T-helper 2 cell treated with Interferon-gamma antibody and Interleukin-4, amounts not matched to agents 5 μg/mL and 100 μg/mL, for 36 hours (primary cell): ENCODE measurements around the gene AJAP1.

ENCODE experiments used
- DNase-seq: peaks from one replicate; pipeline ENCODE4 v3.0.0; 2021; ENCODE audit warnings: low spot score
- H3K27ac Mint-ChIP-seq: one replicate; pipeline ENCODE4 v1.8.0; 2021; ENCODE audit warnings: mild to moderate bottlenecking, mixed read lengths
- H3K27me3 Mint-ChIP-seq: one replicate; pipeline ENCODE4 v1.8.0; 2021; ENCODE audit warnings: low read depth, mixed read lengths
- H3K36me3 Mint-ChIP-seq: one replicate; pipeline ENCODE4 v1.8.0; 2021; ENCODE audit warnings: low read depth, mixed read lengths
- H3K4me1 Mint-ChIP-seq: one replicate; pipeline ENCODE4 v1.8.0; 2021; ENCODE audit warnings: low read depth, mixed read lengths
- H3K4me3 Mint-ChIP-seq: one replicate; pipeline ENCODE4 v1.8.0; 2022; ENCODE audit warnings: mild to moderate bottlenecking, moderate library complexity, mixed read lengths
- H3K9me3 Mint-ChIP-seq: one replicate; pipeline ENCODE4 v1.8.0; 2021; ENCODE audit warnings: mixed read lengths

The AJAP1 gene

GRCh38 chr1:4797016-4797410 is 142.6 kb downstream of the AJAP1 start:
- Mint-ChIP-seq H3K27ac (no peak overlapping the region), H3K4me3 (no peak overlapping the region)

DNA sequence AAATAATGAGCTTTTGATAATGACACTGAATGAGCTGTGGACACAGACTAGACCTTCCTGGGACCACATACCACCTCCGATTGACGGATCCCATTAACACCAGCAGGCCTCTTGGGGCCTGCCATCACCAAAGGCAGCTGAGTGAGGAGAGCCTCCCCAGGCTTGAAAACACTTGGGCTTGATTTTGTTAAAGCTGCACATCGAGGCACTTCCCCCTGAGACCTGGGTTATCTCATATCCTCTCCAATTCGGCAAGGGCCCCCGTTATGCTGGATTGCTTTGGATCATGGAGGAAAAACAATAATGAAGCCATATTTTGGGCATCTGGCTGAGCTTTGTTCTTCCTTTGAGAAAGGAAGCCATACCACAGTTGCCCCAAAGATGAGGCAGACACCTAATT is 143.0 kb downstream of the AJAP1 start:
- Mint-ChIP-seq H3K4me3 (no peak overlapping the region), H3K36me3 (no peaks in the 10 kb centered on the region), H3K27me3 (no peaks in the 10 kb centered on the region), H3K27ac (no peak overlapping the region), H3K4me1 (no peaks in the 10 kb centered on the region), H3K9me3 (no peaks in the 10 kb centered on the region)
- DNase-seq, result no peak

More at GRCh38 chr1:4797016-4797410, 142.6 kb downstream of the AJAP1 start:
- H3K9me3 Mint-ChIP-seq, result no peaks in the 10 kb centered on the region
- DNase-seq, result no peak
- no peaks in the 10 kb centered on the region for H3K4me1 Mint-ChIP-seq
- H3K27me3 Mint-ChIP-seq, result no peaks in the 10 kb centered on the region
- no peaks in the 10 kb centered on the region for H3K36me3 Mint-ChIP-seq

DNA sequence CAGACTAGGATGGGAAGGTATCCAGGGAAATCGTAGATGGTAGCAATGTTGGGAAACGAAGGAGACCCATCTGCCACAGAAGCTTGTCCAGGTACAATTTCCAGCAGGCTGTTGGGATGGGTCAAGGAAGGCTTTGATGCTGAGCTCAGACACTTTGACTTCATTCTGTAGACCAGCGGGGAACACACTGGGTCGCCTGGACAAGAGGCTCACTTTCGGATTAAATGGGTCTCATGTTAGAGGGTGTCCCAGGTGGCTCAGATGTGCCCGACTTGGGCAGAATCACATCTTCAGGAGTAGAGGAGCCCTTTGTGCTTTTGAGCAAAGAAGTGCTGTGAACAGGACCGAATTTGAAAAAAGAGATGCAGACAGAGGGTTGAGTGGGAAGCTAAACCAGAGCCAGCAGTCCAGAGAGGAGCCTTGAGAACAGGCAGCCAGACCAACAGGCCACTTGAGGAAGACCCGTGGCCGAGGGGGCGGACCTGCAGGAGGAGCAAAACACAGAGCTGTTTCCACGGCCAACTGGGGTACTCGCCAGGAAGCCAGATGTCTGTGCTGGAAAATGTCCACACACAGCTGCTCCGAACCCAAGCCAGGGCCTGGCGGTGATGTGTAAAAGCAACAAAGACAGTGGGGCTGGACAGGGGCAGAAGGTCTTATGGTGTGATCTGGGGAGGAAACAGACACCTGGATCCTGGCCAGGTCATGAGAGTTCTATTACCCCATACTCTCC is 146.9 kb downstream of the AJAP1 start:
- H3K36me3 Mint-ChIP-seq, result no peaks in the 10 kb centered on the region
- H3K27ac Mint-ChIP-seq, result no peak overlapping the region
- H3K9me3 Mint-ChIP-seq, result no peaks in the 10 kb centered on the region
- H3K4me1 Mint-ChIP-seq, result no peaks in the 10 kb centered on the region
- no peak overlapping the region for H3K4me3 Mint-ChIP-seq
- no peak for DNase-seq
- no peaks in the 10 kb centered on the region for H3K27me3 Mint-ChIP-seq

DNA sequence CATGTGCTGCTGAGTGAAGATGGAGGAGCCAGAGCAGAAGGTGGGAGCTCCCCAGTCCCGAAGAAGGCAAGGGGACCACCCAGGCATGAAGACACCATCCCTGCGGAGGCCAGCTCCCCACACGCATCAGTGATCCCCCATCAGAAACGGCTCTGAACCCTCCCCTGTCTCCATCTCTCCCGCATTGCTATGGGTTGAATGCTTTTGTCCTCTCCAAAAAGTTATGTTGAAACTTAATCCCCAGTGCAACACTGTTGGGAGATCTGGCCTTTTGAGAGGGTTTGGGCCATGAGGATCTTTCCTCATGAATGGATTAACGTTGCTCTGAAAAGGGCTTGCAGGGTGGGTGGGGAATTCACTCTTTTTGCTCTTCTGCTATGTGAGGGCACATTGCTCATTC is 147.6 kb downstream of the AJAP1 start:
- H3K4me3 Mint-ChIP-seq, result no peak overlapping the region
- H3K36me3 Mint-ChIP-seq, result no peaks in the 10 kb centered on the region
- H3K27me3 Mint-ChIP-seq, result no peaks in the 10 kb centered on the region
- H3K27ac Mint-ChIP-seq, result no peak overlapping the region
- DNase-seq, result no peak
- H3K4me1 Mint-ChIP-seq, result no peaks in the 10 kb centered on the region
- H3K9me3 Mint-ChIP-seq, result no peaks in the 10 kb centered on the region

DNA sequence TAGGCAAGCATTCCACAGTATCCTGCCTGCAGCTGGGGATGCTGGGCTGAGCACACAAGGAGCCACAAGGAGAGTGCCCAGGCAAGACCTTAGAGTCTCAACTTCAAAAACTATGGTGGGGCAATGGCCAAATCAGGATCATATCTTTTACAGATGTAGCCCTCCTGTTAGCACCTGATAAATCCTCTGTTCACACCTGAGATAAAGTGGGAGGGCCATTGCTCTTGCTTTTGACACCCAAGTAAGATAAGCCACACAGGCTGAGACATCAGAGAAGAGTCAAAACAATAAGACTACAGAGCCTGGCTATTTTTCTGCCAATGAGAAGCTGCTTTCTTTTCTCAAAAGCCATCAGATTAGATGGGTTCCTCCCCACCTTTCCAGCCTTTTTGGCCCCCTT is 148.9 kb downstream of the AJAP1 start:
- H3K9me3 Mint-ChIP-seq, result no peaks in the 10 kb centered on the region
- no peaks in the 10 kb centered on the region for H3K4me1 Mint-ChIP-seq
- no peak overlapping the region for H3K27ac Mint-ChIP-seq
- no peak overlapping the region for H3K4me3 Mint-ChIP-seq
- no peak for DNase-seq
- H3K27me3 Mint-ChIP-seq, result no peaks in the 10 kb centered on the region
- H3K36me3 Mint-ChIP-seq, result no peaks in the 10 kb centered on the region

GRCh38 chr1:4805987-4806386 is 151.6 kb downstream of the AJAP1 start:
- H3K36me3 Mint-ChIP-seq, result no peaks in the 10 kb centered on the region
- no peak overlapping the region for H3K27ac Mint-ChIP-seq
- no peaks in the 10 kb centered on the region for H3K9me3 Mint-ChIP-seq
- no peak overlapping the region for H3K4me3 Mint-ChIP-seq
- DNase-seq, result no peak
- no peaks in the 10 kb centered on the region for H3K4me1 Mint-ChIP-seq
- no peaks in the 10 kb centered on the region for H3K27me3 Mint-ChIP-seq

DNA sequence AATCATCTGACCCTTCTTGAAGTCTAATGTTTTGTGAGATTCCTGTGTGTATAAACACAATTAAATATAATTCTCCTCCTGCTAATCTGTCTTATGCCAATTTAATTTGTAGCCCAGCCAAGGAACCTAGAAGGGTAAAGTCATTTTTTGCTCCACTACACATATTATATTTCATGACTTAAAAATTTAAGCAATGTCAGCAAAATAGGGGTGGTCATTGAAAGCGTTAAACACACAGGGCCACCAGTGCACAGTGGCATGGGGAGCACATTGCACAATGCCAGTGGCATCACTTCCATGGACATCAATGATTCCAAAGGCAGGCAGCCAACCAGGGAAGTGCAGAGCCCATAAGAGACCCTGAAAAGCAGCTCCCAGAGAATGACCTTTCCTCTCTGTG is 166.1 kb downstream of the AJAP1 start:
- Mint-ChIP-seq H3K4me1 (no peaks in the 10 kb centered on the region), H3K27me3 (no peaks in the 10 kb centered on the region), H3K36me3 (no peaks in the 10 kb centered on the region), H3K27ac (no peak overlapping the region), H3K4me3 (no peak overlapping the region), H3K9me3 (no peaks in the 10 kb centered on the region)
- DNase-seq, result no peak

DNA sequence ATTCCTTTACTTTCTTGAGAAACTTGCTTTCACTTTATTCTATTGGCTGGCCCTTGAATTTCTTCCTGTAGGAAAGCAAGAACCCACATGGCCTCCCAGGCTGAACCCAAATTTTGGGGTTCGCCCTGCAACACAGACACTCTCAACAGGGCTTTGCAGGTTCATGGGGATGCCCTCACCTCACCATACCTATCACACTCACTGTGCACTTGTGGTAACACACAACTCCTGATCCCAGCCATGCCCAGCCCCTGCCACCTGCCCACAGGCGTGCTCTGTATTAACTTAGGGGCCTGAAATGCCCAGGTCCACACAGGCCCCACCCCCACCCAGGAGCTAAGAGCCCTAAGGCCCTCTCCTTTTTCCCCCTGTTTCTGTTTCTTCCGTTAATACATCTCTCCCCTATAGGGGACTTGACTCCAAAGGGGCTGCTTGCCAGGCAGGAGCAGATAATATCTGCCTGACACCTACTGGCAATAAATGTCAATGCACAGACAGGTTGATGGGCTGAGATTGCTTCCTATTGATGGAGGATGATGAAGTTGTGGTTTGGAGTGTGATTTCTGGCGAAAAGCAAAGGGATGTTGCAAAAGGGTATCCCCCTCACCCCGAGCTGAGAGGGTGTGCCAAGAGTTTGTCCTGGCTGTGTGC is 171.5 kb downstream of the AJAP1 start:
- H3K27me3 Mint-ChIP-seq, result no peaks in the 10 kb centered on the region
- no peaks in the 10 kb centered on the region for H3K4me1 Mint-ChIP-seq
- no peaks in the 10 kb centered on the region for H3K36me3 Mint-ChIP-seq
- no peak for DNase-seq
- H3K4me3 Mint-ChIP-seq, result no peak overlapping the region
- H3K27ac Mint-ChIP-seq, result no peak overlapping the region
- no peaks in the 10 kb centered on the region for H3K9me3 Mint-ChIP-seq

DNA sequence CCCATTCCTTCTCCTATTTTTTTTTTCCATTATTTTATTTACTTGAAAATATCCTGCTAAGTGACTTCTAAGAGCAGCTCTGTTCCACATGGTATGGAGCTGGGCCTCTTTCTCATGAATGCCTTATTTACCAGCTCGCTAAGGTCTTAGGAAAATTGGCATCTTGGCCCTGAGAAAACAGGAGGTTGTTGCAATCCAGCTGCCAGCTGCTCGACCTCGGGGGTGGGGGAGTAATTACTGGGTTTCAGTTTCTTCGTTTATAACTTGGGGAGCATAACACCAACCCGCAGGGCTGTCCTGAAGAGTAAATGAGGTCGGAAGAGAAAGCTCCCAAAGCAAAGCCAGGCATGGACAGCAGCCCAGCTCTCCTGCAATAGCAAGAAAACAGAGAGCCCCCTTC is 176.3 kb downstream of the AJAP1 start:
- Mint-ChIP-seq H3K4me3 (no peak overlapping the region), H3K36me3 (no peaks in the 10 kb centered on the region), H3K27ac (no peak overlapping the region), H3K9me3 (no peaks in the 10 kb centered on the region), H3K27me3 (no peaks in the 10 kb centered on the region), H3K4me1 (no peaks in the 10 kb centered on the region)
- DNase-seq, result no peak

DNA sequence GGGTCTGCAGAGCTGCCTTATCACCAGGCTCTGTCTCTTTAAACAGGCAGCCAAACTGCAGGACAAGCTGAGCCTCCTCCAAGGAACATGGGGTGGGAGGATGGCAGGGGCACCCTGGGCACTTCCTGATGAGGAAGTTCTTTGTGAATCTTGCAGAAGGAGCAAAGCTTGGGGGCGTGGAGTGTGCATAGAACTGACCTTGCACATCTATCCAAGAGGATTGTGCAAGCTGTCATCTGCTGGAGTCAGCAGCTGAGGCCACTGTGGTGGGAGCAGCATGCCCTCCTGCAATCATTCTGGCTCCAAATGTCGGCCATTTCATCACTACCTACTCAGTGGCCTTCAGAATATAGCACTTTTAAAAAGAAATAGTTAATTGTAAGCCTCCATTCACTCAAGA is 182.2 kb downstream of the AJAP1 start:
- Mint-ChIP-seq H3K36me3 (no peaks in the 10 kb centered on the region), H3K4me3 (no peak overlapping the region), H3K27me3 (no peaks in the 10 kb centered on the region), H3K4me1 (no peaks in the 10 kb centered on the region), H3K27ac (no peak overlapping the region), H3K9me3 (peaks cover 3% of the 10 kb centered on the region)
- DNase-seq, result no peak

GRCh38 chr1:4837031-4837600 is 182.7 kb downstream of the AJAP1 start:
- Mint-ChIP-seq H3K9me3 (peaks cover 3% of the 10 kb centered on the region), H3K27me3 (peaks cover 2% of the 10 kb centered on the region), H3K4me3 (no peak overlapping the region), H3K36me3 (no peaks in the 10 kb centered on the region), H3K27ac (no peak overlapping the region), H3K4me1 (no peaks in the 10 kb centered on the region)
- no peak for DNase-seq

GRCh38 chr1:4837752-4838151 is 183.3 kb downstream of the AJAP1 start:
- DNase-seq, result no peak
- Mint-ChIP-seq H3K4me1 (no peaks in the 10 kb centered on the region), H3K27ac (no peak overlapping the region), H3K36me3 (no peaks in the 10 kb centered on the region), H3K4me3 (no peak overlapping the region), H3K9me3 (peaks cover 3% of the 10 kb centered on the region), H3K27me3 (peaks cover 3% of the 10 kb centered on the region)

GRCh38 chr1:4838231-4838630 is 183.8 kb downstream of the AJAP1 start:
- H3K4me1 Mint-ChIP-seq, result no peaks in the 10 kb centered on the region
- no peak overlapping the region for H3K27ac Mint-ChIP-seq
- H3K9me3 Mint-ChIP-seq, result peaks cover 3% of the 10 kb centered on the region
- H3K36me3 Mint-ChIP-seq, result no peaks in the 10 kb centered on the region
- peaks cover 3% of the 10 kb centered on the region for H3K27me3 Mint-ChIP-seq
- no peak for DNase-seq
- no peak overlapping the region for H3K4me3 Mint-ChIP-seq
